Measurements from ENCODE around the gene AVP. TPM values are rescaled to one million over a fixed set of nuclear protein-coding genes. Genes with fewer than 3 reads are reported as not detected.

Gene AVP
- total and polyA plus RNA-seq, 2 of the 13 experiments (the other 11 are each of a cell fraction or from before 2014, with no cell fraction given), result 0.12 TPM; not detected in 1

DNA sequence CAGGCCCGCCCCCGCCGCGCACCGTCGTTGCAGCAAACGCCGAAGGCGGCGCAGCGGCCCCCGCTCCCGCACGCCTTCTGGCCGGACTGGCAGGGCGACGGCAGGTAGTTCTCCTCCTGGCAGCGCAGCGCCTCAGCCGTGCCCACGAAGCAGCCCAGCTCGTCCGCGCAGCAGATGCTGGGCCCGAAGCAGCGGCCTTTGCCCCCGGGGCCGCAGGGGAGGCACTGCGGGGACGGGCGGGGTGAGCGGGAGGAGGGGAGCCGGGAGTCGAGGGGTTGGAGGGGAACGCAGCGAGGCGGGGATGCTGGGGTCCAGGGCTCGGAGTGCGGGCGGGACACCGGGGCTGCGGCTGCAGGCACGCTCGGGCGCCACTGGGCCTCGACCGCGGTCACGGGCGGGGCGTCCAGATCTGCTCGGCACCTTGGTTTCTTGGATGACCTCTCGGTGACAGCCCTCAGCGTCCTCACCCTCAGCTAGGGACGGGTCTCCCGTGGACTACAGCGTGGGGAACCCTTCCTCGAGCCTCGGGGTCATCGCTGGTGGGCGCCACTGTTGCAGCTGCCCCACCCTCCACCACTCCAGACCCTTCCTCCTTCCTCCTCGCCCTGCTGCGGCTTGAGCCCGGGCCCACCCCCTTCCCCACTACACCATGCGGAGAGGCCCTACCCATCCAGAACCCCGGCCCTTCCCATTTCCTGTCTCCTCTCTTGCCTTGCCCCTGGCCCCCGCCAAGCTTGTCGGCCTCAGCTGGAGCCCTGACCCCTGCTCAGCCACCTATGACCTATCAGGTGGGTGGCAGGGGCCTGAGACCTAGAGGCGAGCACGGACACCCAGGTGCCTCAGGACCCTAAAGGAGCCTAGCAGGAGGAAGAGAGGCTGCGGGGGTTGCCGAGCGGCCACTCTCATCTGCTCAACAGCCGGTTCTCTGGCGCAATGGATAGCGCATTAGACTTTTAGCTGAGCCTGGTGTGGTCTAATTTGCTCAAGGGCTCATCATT lies 1.3 kb downstream of the AVP start (continued):
- TF ChIP-seq THAP11 (CRISPR knock-in tag; IDR thresholded peaks at IDR 0.05) (no peak), HNRNPK (IDR thresholded peaks at IDR 0.05; ENCODE audit: low read depth, low read length, poor library complexity, severe bottlenecking) (peak; percentile 74), BCL6 (CRISPR knock-in tag; IDR thresholded peaks at IDR 0.05) (0 out of 2 replicates have a peak, but pooled peaks have one; percentile 12), MEIS1 (CRISPR knock-in tag; IDR thresholded peaks at IDR 0.05; ENCODE audit: borderline replicate concordance) (peak; percentile 53), TP53 (CRISPR knock-in tag; conservative IDR thresholded peaks at IDR 0.05) (no peak), ZNF572 (CRISPR knock-in tag; IDR thresholded peaks at IDR 0.05) (0 out of 2 replicates have a peak, but pooled peaks have one; percentile 63), KLF15 (CRISPR knock-in tag; IDR thresholded peaks at IDR 0.05; ENCODE audit: borderline replicate concordance) (no peak), ZIK1 (CRISPR knock-in tag; IDR thresholded peaks at IDR 0.05; ENCODE audit: borderline replicate concordance, low read depth) (peak; percentile 46; the same call in 1 of the 2 replicates), FOXK1 (CRISPR knock-in tag; IDR thresholded peaks at IDR 0.05; ENCODE audit: borderline replicate concordance, low read depth) (no peak), PITX1 (CRISPR knock-in tag; IDR thresholded peaks at IDR 0.05) (peak; percentile 35; the same call in 1 of the 2 replicates), ZFY (CRISPR knock-in tag; IDR thresholded peaks at IDR 0.05) (peak; percentile 41; the same call in 1 of the 2 replicates), NFIC (IDR thresholded peaks at IDR 0.05; ENCODE audit: low read length) (no peak), ZNF234 (CRISPR knock-in tag; conservative IDR thresholded peaks at IDR 0.05) (no peak), MAZ (IDR thresholded peaks at IDR 0.05; ENCODE audit: borderline replicate concordance, low read depth, low read length) (no peak; the same call in 1 of the 2 replicates), MAZ (CRISPR knock-in tag; IDR thresholded peaks at IDR 0.05; ENCODE audit: low read depth) (peak; percentile 53; the same call in 1 of the 2 replicates), ZBTB7A (CRISPR knock-in tag; IDR thresholded peaks at IDR 0.05) (0 out of 2 replicates have a peak, but pooled peaks have one; percentile 2), ZSCAN21 (CRISPR knock-in tag; IDR thresholded peaks at IDR 0.05; ENCODE audit: borderline replicate concordance) (peak; percentile 55; the same call in 1 of the 2 replicates), TAF1 (CRISPR knock-in tag; IDR thresholded peaks at IDR 0.05) (no peak), FOXJ3 (CRISPR knock-in tag; IDR thresholded peaks at IDR 0.05; ENCODE audit: borderline replicate concordance) (no peak)
- TF ChIP-seq, protein P1, sequence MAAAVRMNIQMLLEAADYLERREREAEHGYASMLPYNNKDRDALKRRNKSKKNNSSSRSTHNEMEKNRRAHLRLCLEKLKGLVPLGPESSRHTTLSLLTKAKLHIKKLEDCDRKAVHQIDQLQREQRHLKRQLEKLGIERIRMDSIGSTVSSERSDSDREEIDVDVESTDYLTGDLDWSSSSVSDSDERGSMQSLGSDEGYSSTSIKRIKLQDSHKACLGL (CRISPR knock-in tag; IDR thresholded peaks at IDR 0.05), result peak; percentile 26; the same call in 1 of the 2 replicates
- TF ChIP-seq, protein P2, sequence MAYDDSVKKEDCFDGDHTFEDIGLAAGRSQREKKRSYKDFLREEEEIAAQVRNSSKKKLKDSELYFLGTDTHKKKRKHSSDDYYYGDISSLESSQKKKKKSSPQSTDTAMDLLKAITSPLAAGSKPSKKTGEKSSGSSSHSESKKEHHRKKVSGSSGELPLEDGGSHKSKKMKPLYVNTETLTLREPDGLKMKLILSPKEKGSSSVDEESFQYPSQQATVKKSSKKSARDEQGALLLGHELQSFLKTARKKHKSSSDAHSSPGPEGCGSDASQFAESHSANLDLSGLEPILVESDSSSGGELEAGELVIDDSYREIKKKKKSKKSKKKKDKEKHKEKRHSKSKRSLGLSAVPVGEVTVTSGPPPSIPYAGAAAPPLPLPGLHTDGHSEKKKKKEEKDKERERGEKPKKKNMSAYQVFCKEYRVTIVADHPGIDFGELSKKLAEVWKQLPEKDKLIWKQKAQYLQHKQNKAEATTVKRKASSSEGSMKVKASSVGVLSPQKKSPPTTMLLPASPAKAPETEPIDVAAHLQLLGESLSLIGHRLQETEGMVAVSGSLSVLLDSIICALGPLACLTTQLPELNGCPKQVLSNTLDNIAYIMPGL (CRISPR knock-in tag; IDR thresholded peaks at IDR 0.05; ENCODE audit: borderline replicate concordance in 1 of 2, low read depth in 1 of 2), result 0 out of 4 replicates have a peak, but pooled peaks of 1 of the 2 experiments have one; percentile 12
- TF ChIP-seq, protein P3, sequence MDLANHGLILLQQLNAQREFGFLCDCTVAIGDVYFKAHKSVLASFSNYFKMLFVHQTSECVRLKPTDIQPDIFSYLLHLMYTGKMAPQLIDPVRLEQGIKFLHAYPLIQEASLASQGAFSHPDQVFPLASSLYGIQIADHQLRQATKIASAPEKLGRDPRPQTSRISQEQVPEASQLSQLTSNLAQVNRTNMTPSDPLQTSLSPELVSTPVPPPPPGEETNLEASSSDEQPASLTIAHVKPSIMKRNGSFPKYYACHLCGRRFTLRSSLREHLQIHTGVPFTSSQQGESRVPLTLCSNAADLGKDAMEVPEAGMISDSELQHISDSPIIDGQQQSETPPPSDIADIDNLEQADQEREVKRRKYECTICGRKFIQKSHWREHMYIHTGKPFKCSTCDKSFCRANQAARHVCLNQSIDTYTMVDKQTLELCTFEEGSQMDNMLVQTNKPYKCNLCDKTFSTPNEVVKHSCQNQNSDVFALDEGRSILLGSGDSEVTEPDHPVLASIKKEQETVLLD (CRISPR knock-in tag; IDR thresholded peaks at IDR 0.05; ENCODE audit: low read depth), result no peak
- TF ChIP-seq, protein P4, sequence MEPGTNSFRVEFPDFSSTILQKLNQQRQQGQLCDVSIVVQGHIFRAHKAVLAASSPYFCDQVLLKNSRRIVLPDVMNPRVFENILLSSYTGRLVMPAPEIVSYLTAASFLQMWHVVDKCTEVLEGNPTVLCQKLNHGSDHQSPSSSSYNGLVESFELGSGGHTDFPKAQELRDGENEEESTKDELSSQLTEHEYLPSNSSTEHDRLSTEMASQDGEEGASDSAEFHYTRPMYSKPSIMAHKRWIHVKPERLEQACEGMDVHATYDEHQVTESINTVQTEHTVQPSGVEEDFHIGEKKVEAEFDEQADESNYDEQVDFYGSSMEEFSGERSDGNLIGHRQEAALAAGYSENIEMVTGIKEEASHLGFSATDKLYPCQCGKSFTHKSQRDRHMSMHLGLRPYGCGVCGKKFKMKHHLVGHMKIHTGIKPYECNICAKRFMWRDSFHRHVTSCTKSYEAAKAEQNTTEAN (CRISPR knock-in tag; conservative IDR thresholded peaks at IDR 0.05), result no peak

Data from HepG2 (cell line).